ENCODE data around the gene MYOCD.

DNA sequence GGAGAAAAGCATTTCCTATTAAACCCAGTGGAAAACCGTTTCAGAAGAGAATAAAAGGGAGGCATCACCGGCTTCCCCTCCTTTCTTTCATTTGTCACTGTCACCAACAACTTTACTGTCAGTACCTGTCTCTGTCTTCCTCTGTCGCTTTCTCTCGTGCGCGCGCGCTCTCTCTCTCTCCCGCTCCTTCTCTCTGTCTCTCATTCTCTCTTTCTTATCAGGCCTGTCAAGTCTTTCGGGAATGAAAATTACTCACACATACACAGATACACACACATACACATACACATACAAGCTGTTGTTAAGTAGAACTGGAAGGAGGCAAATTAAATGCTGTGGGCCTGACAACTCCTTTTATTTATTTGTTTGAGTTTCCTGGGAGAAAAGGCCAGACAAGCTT is 17.6 kb downstream of the MYOCD start:
- TF ChIP-seq SOX13 (IDR thresholded peaks at IDR 0.05) (no peak), SOX13 (CRISPR knock-in tag; conservative IDR thresholded peaks at IDR 0.05 in 1 of 2, IDR thresholded peaks at IDR 0.05 in 1 of 2) (no peak), CEBPB (IDR thresholded peaks at IDR 0.05; ENCODE audit: borderline replicate concordance, low read depth, low read length) (no peak), SRSF1 (optimal IDR thresholded peaks at IDR 0.05; ENCODE audit: low read depth, low read length) (no peak), TBP (CRISPR knock-in tag; IDR thresholded peaks at IDR 0.05) (no peak)
- TF ChIP-seq, protein P1, sequence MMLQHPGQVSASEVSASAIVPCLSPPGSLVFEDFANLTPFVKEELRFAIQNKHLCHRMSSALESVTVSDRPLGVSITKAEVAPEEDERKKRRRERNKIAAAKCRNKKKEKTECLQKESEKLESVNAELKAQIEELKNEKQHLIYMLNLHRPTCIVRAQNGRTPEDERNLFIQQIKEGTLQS (CRISPR knock-in tag; IDR thresholded peaks at IDR 0.05): no peak

Measured in HepG2 (cell line).